Ovary (tissue), 9 donors: Measurements from ENCODE around the gene OGFOD2. TPM values are rescaled to one million over a fixed set of nuclear protein-coding genes. Genes with fewer than 3 reads are reported as not detected.

Experiments used
- DNase-seq, 5 donors: peaks; one replicate each; pipeline ENCODE4 v3.0.0-alpha.2; 2019 to 2020
- H3K27ac ChIP-seq, 2 donors: fragments of 200-600 bp; one replicate each; pipeline versions ENCODE4 v1.5.1 to v1.8.0; 2019 to 2022
- H3K27me3 ChIP-seq: fragments of 200-600 bp; one replicate; pipeline ENCODE4 v1.8.0; 2022
- H3K36me3 ChIP-seq: fragments of 200-600 bp; sonication (generic); one replicate; pipeline ENCODE4 v1.5.1; 2019
- H3K4me1 ChIP-seq: one replicate; pipeline ENCODE4 v1.8.1; 2013; ENCODE audit warnings: mild to moderate bottlenecking, moderate library complexity; ENCODE audit not compliant: insufficient read depth
- H3K4me3 ChIP-seq: fragments of 200-600 bp; sonication (generic); one replicate; pipeline ENCODE4 v1.5.1; 2017
- H3K9me3 ChIP-seq, 2 donors: fragments of 200-600 bp in 1 of 2; sonication (generic) in 1 of 2; one replicate each; pipeline versions ENCODE4 v1.5.1 to v1.8.1; 2013 to 2019; ENCODE audit warnings: mild to moderate bottlenecking in 1 of 2, moderate library complexity in 1 of 2
- EP300 ChIP-seq: sonication (generic); formaldehyde crosslinking; IDR thresholded peaks from one replicate; pipeline ENCODE4 v1.6.1; 2017; ENCODE audit warnings: antibody characterized with exemption
- POLR2A ChIP-seq: fragments of 450-650 bp; IDR thresholded peaks from one replicate; pipeline ENCODE4 v1.6.1; 2017; ENCODE audit warnings: antibody characterized with exemption, mild to moderate bottlenecking, moderate library complexity
- WGBS, 3 donors: extraction: QIAGEN DNeasy Blood & Tissue Kit in 1 of 3; methylation state at CpG; one replicate each; pipeline versions ENCODE4 v1.1.5 to v1.1.7; 2013 to 2017; 5-methylcytosine and 5-hydroxymethylcytosine counted together
- intact Hi-C, 4 donors: fragments of 100-400 bp; cut with DNase I; formaldehyde crosslinking; loops; one replicate each; pipeline versions ENCODE4 v1.11.0 to v1.15.1; 2022 to 2023
- polyA plus RNA-seq, 2 donors: library from polyadenylated mRNA; stranded (reverse); fragments of 200-250 nt in 1 of 2; fragments of 350-450 nt in 1 of 2; fragmentation: Illumina TruSeq in 1 of 2; extraction: RNeasy Lipid Tissue Mini Kit (QIAGEN cat#74804) in 1 of 2; gene quantifications; one replicate each; pipeline ENCODE4 v1.2.3, GENCODE V29; 2013 to 2014
- total RNA-seq, 7 donors: library from RNA; depleted of rRNA in 2 of 7; stranded (reverse); fragments of >200 nt in 2 of 7; fragmentation: NEBNext Ultra II Directional in 3 of 7; extraction: Animal tissue kit (Norgen Biotek cat#: 25700) in 3 of 7; gene quantifications; one replicate each; pipeline versions ENCODE4 v1.1.0 to v1.2.4, GENCODE V29; 2016 to 2023
- TF ChIP-seq, protein P1 (sequence below), 3 donors: fragments of 450-650 bp in 2 of 3; fragments of 200-600 bp in 1 of 3; IDR thresholded peaks; one replicate each; pipeline versions ENCODE4 v1.5.1 to v1.8.0; 2016 to 2022; ENCODE audit warnings: antibody characterized with exemption in 3 of 3, mild to moderate bottlenecking in 1 of 3
- donor health status: DM: no; HTN: no; CAD: no; lungs with moderate emphysema.
- donor health status: DM: no; HTN: no; CAD: no.
- donor health status: Bipolar disorder and iron deficiency.
- donor health status: DM: yes; HTN: yes; CAD: no.
- donor health status: DM: no; HTN: no; CAD: no.
- donor health status: DM: yes; HTN: yes; CAD: no.

OGFOD2 gene
- total and polyA plus RNA-seq, 9 donors, result 1.4 to 17.6 (median 16.8) TPM

DNA sequence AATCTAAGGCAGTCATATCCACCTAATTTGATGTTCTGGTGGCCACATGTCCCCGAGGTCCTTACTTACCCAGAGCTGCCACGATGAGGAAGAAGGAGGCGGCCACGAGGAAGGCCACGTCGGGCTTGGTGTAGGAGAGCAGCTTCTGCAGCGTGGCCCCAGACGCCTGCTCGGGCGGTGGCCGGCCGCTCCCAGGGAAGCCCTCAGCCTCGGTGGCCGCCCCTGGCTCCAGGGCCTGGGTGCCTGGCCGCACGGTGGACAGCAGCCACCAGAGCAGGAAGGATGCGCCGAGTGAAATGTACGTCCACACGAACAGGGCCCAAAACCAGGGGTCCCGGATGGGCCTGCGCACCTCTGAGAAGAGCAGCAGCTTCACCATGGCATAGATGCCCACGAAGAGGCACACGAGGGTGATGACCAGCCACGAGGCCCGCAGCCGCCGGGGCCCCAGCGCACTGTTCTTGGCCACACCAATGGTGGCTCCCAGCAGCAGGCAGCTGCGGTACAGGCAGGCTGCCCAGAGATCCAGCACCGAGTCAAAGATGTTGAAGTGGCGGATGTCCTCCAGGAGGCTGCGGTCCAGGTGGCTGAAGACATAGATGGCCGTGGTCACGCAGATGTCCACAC, 15.4 kb upstream of the OGFOD2 start:
- Histone ChIP-seq H3K27me3 (no peaks in the 10 kb centered on the region), H3K27ac (no peak overlapping the region), H3K4me1 (peaks cover 13% of the 10 kb centered on the region), H3K36me3 (no peaks in the 10 kb centered on the region), H3K4me3 (no peak overlapping the region), H3K9me3 (no peaks in the 10 kb centered on the region)
- TF ChIP-seq EP300, result no peak
- TF ChIP-seq, protein P1, sequence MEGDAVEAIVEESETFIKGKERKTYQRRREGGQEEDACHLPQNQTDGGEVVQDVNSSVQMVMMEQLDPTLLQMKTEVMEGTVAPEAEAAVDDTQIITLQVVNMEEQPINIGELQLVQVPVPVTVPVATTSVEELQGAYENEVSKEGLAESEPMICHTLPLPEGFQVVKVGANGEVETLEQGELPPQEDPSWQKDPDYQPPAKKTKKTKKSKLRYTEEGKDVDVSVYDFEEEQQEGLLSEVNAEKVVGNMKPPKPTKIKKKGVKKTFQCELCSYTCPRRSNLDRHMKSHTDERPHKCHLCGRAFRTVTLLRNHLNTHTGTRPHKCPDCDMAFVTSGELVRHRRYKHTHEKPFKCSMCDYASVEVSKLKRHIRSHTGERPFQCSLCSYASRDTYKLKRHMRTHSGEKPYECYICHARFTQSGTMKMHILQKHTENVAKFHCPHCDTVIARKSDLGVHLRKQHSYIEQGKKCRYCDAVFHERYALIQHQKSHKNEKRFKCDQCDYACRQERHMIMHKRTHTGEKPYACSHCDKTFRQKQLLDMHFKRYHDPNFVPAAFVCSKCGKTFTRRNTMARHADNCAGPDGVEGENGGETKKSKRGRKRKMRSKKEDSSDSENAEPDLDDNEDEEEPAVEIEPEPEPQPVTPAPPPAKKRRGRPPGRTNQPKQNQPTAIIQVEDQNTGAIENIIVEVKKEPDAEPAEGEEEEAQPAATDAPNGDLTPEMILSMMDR (IDR thresholded peaks at IDR 0.05), result no peak
- TF ChIP-seq POLR2A, result no peak
- no peak for DNase-seq
- intact Hi-C loops, result loop anchor here in 1 of 4 donors (10.0 kb wide), 1 partner anchor 165 kb away; no protein-coding TSS in a partner anchor
- 90 to 94% (median 93%) methylated on average over 35 of the region's 35 CpGs for WGBS, 3 donors

- no peak overlapping the region for H3K4me3 ChIP-seq
- TF ChIP-seq EP300 (no peak), POLR2A (no peak)
- TF ChIP-seq, protein P1 (IDR thresholded peaks at IDR 0.05), result no peak
- no peak for DNase-seq
- no peaks in the 10 kb centered on the region for H3K9me3 ChIP-seq
- H3K27ac ChIP-seq, result no peak overlapping the region
- peaks cover 15% of the 10 kb centered on the region for H3K4me1 ChIP-seq
- no peaks in the 10 kb centered on the region for H3K27me3 ChIP-seq
- no peaks in the 10 kb centered on the region for H3K36me3 ChIP-seq
- intact Hi-C loops, result no loop called here
- 92 to 96% (median 95%) methylated on average over 8 of the region's 8 CpGs for WGBS, 3 donors
Observed at GRCh38 chr12:122960193-122960569, 14.9 kb upstream of the OGFOD2 start.

- TF ChIP-seq POLR2A, result no peak
- TF ChIP-seq EP300, result no peak
- TF ChIP-seq, protein P1 (IDR thresholded peaks at IDR 0.05), result no peak
- intact Hi-C loops, result no loop called here
- Histone ChIP-seq H3K27me3 (no peaks in the 10 kb centered on the region), H3K4me3 (no peak overlapping the region), H3K4me1 (peaks cover 22% of the 10 kb centered on the region), H3K36me3 (no peaks in the 10 kb centered on the region), H3K9me3 (no peaks in the 10 kb centered on the region), H3K27ac (no peak overlapping the region)
- 69 to 80% (median 75%) methylated on average over 10 of the region's 10 CpGs for WGBS, 3 donors
- DNase-seq, result no peak
Observed at GRCh38 chr12:122961531-122962329, 13.3 kb upstream of the OGFOD2 start.

DNA sequence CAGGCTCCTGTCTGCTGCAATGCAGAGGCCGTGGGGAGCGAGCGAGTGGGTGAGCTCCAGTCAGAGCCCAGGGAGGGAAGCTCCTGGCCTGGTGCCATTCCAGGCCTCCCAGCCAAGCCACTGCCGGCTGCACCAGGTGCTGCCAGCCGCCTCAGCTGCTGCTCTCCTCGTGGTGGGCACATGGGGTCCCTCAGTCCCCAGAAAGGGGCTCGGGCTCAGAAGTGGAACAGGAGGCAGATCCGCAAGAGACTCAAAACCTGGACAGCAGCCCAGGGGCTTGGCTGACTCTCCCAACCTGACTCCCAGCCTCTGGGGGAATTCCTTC, 11.1 kb upstream of the OGFOD2 start:
- H3K36me3 ChIP-seq, result no peaks in the 10 kb centered on the region
- 1 to 7% (median 6%) methylated on average over 7 to 8 of the region's 8 CpGs for WGBS, 3 donors
- H3K4me3 ChIP-seq, result no peak overlapping the region
- TF ChIP-seq, protein P1 (IDR thresholded peaks at IDR 0.05), result no peak
- TF ChIP-seq EP300, result no peak
- TF ChIP-seq POLR2A, result no peak
- no peaks in the 10 kb centered on the region for H3K9me3 ChIP-seq
- H3K27ac ChIP-seq, result no peak overlapping the region
- peaks cover 22% of the 10 kb centered on the region for H3K4me1 ChIP-seq
- peak; percentile 64 to 82 (median 76) for DNase-seq
- intact Hi-C loops, result no loop called here
- no peaks in the 10 kb centered on the region for H3K27me3 ChIP-seq
